Stomach (tissue), 4 donors: ENCODE data around the gene NHS.

ENCODE experiments used
- POLR2AphosphoS5 ChIP-seq, 3 donors: sonication (generic); formaldehyde crosslinking; IDR thresholded peaks; one replicate each; pipeline ENCODE4 v1.6.1; 2016; ENCODE audit warnings: antibody characterized with exemption in 3 of 3
- TF ChIP-seq, protein P1 (sequence below), 7 experiments: fragments of 450-650 bp in 4 of 7; fragments of 200-600 bp in 3 of 7; sonication (generic) in 3 of 7; IDR thresholded peaks; one replicate each; pipeline ENCODE4 v1.5.1; 2016 to 2019; ENCODE audit warnings: antibody characterized with exemption in 7 of 7, control low read depth in 2 of 7, mild to moderate bottlenecking in 1 of 7

- TF ChIP-seq, protein P1, sequence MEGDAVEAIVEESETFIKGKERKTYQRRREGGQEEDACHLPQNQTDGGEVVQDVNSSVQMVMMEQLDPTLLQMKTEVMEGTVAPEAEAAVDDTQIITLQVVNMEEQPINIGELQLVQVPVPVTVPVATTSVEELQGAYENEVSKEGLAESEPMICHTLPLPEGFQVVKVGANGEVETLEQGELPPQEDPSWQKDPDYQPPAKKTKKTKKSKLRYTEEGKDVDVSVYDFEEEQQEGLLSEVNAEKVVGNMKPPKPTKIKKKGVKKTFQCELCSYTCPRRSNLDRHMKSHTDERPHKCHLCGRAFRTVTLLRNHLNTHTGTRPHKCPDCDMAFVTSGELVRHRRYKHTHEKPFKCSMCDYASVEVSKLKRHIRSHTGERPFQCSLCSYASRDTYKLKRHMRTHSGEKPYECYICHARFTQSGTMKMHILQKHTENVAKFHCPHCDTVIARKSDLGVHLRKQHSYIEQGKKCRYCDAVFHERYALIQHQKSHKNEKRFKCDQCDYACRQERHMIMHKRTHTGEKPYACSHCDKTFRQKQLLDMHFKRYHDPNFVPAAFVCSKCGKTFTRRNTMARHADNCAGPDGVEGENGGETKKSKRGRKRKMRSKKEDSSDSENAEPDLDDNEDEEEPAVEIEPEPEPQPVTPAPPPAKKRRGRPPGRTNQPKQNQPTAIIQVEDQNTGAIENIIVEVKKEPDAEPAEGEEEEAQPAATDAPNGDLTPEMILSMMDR (IDR thresholded peaks at IDR 0.05): no peak
- no peak for TF ChIP-seq POLR2AphosphoS5 (IDR thresholded peaks at IDR 0.05)
Observed at GRCh38 chrX:17563076-17563475, 188.1 kb downstream of the NHS start.
